ENCODE measurements around the gene CRAMP1.

Gene CRAMP1

GRCh38 chr16:1662543-1662942 is 50.4 kb downstream of the CRAMP1 start:
- no peak for DNase-seq

- DNase-seq: no peak
Observed at GRCh38 chr16:1665829-1666228, 53.7 kb downstream of the CRAMP1 start.

- no peak for DNase-seq
Observed at GRCh38 chr16:1666316-1666715, 54.2 kb downstream of the CRAMP1 start.

GRCh38 chr16:1667271-1667670 is 55.1 kb downstream of the CRAMP1 start:
- no peak for DNase-seq

- DNase-seq: no peak
Observed at GRCh38 chr16:1667916-1668315, 55.8 kb downstream of the CRAMP1 start.

GRCh38 chr16:1668612-1669319 is 56.6 kb downstream of the CRAMP1 start:
- DNase-seq: no peak

- DNase-seq: no peak
Observed at GRCh38 chr16:1669698-1670097, 57.5 kb downstream of the CRAMP1 start.

- DNase-seq: no peak
Observed at GRCh38 chr16:1670371-1670770, 58.2 kb downstream of the CRAMP1 start.

GRCh38 chr16:1670866-1671265 is 58.7 kb downstream of the CRAMP1 start:
- no peak for DNase-seq

GRCh38 chr16:1673424-1674151 is 61.4 kb downstream of the CRAMP1 start:
- DNase-seq: no peak

- DNase-seq: no peak
Observed at GRCh38 chr16:1674306-1674705, 62.1 kb downstream of the CRAMP1 start.

GRCh38 chr16:1674751-1675664 is 62.8 kb downstream of the CRAMP1 start:
- no peak for DNase-seq

- DNase-seq: no peak
Observed at GRCh38 chr16:1676661-1677060, 64.5 kb downstream of the CRAMP1 start.

- no peak for DNase-seq
Observed at GRCh38 chr16:1677339-1677738, 65.2 kb downstream of the CRAMP1 start.

- peak; percentile 79 to 89 for DNase-seq
Observed at GRCh38 chr16:1677942-1678499, 65.9 kb downstream of the CRAMP1 start, which contains the start of gene JPT2. Gene JPT2 (plus strand): TSS chr16:1678279. CDS start chr16:1678313, 34 bp downstream.

GRCh38 chr16:1678500-1679098 is 66.4 kb downstream of the CRAMP1 start:
- peak in 1 of 2 donors; percentile 46 for DNase-seq

- DNase-seq: no peak
Observed at GRCh38 chr16:1680361-1680760, 68.2 kb downstream of the CRAMP1 start.

- no peak for DNase-seq
Observed at GRCh38 chr16:1681032-1681431, 68.9 kb downstream of the CRAMP1 start.

GRCh38 chr16:1687427-1688316 is 75.5 kb downstream of the CRAMP1 start:
- DNase-seq: no peak

- DNase-seq: no peak
Observed at GRCh38 chr16:1688807-1689560, 76.8 kb downstream of the CRAMP1 start.

- DNase-seq: no peak
Observed at GRCh38 chr16:1689853-1690252, 77.7 kb downstream of the CRAMP1 start.
